NCI-H2196 treated with DMSO at 0.1 percent for 48 hours (cell line): ENCODE measurements around the gene DIPK1A.
A peak's percentile ranks its signal among the peaks of the same experiment; 100 is the strongest.

Source experiments
- DNase-seq: peaks from one replicate; lab custom pipeline; 2025; ENCODE audit not compliant: unreplicated experiment; lab: John Stamatoyannopoulos, UW

The DIPK1A gene

DNA sequence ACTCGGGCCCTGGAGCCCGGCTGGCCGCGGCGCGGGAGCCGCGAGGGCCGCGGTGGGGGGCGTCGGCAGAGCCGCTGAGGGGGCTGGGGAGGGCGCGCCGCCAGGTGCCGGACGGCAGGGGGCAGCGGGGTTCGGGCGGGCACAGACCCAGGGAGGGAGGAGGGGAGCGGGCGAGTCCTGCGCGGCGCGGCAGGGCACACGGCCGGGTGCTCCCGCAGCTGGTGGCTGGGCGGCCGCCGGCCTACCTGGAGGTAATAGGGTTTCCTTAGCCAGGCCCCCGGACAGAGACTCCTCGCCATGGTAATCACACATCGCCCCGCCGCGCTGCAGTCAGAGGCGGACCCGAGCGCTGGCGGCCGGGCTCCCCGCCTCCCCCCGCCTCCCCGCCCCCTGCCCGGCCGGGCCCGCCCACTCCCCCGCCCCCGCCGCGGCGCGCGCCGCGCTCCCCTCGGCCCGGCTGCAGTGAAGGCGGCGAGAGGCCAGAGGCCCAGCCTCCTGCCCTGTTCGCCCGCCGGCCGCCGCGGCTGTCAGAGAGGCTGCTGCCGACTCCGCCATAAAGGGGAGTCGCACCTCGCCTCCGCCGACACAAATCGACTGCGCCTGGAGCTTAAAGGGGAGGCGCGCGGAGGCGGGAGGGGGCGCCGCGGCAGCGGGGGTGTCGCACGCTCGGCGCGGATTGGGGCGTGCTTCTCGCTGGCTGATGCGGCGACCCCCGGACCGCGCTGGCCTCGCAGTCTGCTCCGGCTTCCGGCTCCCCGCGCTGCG, at the start of gene DIPK1A:
Gene DIPK1A (minus strand): TSS at position 332 of the 765 bp plus-strand sequence. CDS start 33 bp downstream, at position 299.
- DNase-seq = peak; percentile 63

DNA sequence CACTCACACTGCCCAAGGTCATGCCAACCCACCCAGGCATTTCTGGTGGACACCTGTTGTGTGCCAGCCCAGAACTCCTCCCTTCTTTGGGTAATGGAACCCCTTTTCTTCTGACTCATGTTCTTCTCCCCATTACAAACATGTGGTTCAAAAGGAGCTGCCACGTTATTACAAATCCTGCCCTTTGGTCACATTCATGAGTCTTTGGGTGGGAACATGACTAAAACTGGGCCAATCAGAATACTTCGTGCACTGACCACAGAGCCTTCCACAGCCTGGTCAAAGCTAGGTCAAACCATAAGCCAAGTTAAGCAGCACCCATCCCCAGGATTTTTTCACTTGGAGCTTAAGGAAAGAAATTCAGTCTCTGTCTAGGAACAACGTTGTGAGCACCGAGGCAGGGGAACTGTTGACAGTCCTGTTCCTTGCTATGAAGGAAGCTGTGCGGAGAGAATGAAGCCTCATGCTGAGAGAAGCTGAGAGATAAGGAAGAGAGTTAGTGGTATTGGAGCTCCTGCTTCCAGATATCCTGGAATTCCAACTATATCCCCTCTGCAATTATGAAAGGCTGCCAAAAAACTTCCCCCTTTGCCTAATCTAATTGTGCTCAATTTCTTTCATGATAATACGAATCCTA, 46.8 kb upstream of the DIPK1A start:
- no peak for DNase-seq

GRCh38 chr1:93005252-93005598, 44.0 kb upstream of the DIPK1A start:
- no peak for DNase-seq

GRCh38 chr1:93004566-93005251, 43.4 kb upstream of the DIPK1A start:
- no peak for DNase-seq

DNA sequence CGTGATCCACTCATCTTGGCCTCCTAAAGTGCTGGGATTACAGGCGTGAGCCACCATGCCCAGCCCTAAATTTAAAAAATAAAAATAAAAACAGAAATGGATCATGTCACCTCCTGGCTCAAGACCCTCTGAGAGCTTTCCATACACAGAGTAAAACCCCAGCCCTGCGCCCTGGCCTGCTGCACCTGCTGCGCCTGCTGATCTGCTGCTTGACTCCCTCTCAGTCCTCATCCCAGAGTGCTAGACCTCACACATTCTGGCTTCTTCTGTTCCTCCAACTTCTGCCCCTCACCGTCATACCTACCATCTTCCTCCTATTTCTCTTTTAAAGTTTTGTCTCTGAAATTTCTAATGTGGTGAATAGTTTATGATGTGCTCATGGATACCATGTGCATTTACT, 42.7 kb upstream of the DIPK1A start:
- DNase-seq = no peak

DNA sequence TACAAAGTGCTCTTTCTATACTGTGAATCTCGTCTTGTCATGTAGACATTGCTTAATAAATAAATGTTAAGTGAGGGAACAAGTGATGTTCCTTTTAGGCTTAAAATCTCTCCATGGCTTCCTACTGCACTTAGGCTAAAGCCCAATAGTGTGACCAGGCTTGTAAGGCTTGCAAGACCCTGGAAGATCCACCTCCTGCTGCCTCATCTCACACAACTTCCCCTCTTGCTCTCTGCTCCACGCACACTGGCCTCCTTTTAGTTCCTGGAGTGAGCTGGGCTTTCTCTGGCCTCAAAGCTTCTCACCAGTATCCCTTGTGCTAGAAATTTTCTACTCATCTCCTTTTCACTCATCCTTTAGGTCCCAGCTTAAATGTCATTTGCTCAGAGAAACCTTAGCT, 41.5 kb upstream of the DIPK1A start:
- DNase-seq = no peak

- DNase-seq = no peak
Measured at GRCh38 chr1:93001893-93002292, 40.6 kb upstream of the DIPK1A start.

DNA sequence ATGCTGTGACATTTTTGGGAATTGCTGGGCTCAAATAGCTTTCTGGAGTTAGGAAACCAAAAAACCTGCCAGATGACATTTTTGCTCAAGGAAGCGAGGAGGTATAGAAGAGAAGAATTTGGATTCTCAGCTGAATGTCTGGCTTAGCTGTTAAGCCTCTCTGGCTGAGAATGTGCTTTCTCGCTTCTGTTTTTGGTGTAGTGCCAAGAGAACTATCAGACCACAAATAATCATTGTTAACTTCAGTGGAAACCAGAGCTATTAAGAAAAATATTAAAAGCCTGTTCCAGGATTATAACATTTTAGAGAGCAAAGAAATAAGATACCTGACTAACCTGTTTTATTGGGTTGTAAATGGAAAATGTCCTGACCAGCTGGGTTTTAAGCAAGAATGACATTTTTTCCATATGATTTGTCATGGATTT, 39.5 kb upstream of the DIPK1A start:
- no peak for DNase-seq

GRCh38 chr1:93000291-93000690, 39.0 kb upstream of the DIPK1A start:
- no peak for DNase-seq

DNA sequence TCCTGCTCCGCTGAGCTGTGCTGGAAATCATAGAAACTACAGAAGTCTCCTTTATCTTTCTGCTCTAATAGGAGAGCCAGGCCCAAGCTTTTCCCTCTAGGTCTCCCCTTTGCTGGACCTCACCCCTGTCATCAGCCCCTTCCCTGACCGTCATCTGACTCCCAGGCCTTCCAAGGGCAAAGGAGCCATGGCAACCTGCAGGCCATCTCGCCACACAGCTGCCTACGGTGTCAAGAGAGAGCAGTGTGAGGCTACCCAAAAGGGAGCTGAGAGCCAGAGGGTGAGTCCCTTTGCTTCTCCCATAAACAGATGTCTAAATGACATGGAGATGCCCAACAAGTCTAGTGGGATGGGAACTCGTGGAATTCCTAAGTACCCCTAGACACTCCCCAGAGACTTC, 37.6 kb upstream of the DIPK1A start:
- DNase-seq = no peak

GRCh38 chr1:92995441-92996430, 34.5 kb upstream of the DIPK1A start:
- no peak for DNase-seq

- DNase-seq = peak; percentile 81
Measured at GRCh38 chr1:92994105-92994712, 32.9 kb upstream of the DIPK1A start.

DNA sequence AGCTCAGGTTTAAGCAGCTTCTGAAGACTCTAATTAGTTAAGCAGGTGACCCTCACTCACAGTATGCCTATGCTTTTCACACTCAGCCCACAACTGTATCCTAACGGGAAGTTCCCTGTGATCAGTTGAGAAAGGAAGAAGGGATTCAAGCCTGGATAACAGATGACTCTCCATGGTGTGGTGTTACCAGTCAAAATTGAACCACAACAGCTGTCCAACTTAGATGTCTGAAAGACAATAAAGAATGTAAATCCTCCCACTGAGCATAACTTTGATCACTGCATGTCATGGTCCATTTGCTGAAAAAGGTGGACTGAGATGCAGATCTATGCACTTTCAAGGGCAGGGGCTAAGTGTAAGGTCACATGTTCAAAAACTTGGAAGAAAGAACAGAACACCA, 32.3 kb upstream of the DIPK1A start:
- no peak for DNase-seq

DNA sequence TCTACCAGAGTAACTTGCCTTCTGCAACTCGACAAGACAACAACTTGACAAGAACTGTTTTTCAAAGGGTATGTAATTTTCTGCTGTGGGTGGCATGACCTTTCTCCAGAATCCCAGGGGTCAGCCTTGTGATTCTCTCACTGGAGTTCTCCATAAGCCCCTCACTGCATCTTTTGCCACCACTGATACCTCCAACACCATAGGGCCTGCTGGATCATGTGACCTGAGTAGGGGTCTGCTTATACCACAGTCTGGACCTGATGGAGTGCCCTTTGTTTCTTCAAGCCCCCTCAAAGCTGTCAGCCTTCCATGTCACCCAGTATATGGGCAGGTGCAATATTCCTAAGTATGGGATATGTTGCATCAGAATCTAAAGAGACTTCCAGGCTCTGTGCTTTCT, 31.6 kb upstream of the DIPK1A start:
- DNase-seq = no peak

GRCh38 chr1:92992054-92992453, 30.8 kb upstream of the DIPK1A start:
- no peak for DNase-seq

DNA sequence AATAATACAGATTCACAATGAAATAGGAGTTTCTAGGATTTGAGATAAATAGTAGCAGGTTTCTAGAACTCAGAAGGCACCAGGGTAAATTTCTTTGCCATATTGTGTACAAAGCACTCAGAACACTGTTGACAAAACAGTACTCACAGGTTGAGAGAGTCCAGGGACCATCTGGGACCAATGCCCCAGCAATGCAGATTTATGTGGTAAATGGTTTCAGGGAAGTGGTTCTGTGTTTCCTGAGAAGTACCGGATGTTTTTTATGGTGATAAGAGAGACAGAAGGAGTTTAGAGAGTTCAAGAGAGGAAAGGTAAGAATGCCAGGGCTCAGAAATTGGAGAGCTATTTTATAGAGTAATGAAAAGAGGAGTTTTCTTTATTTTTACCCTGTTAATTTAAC, 29.6 kb upstream of the DIPK1A start:
- DNase-seq = no peak

DNA sequence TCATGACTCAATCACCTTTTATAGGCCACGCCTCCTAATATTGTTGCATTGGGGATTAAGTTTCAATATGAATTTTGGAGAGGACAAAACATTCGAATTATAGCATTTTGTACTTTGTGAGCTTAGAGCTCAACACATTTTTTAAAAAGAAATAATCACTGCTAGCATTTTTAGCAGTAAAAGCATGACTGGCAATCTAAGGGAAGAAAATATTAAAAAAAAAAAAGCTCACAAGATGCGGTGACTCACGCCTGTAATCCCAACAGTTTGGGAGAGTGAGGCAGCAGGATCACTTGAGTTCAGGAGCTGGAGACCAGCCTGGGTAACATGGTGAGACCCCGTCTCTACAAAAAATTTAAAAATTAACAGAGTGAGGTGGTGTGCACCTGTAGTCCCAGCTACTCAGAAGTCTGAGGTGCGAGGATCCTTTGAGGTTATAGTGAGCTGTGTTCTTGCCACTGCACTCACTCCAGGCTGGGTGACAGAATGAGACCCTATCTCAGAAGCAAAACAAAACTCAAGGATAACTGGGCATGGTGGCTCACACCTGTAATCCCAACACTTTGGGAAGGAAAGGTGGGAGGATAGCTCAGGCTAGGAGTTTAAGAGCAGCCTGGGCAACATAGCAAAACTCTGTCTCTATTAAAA, 28.8 kb upstream of the DIPK1A start:
- DNase-seq = no peak

GRCh38 chr1:92989253-92989652, 28.0 kb upstream of the DIPK1A start:
- DNase-seq = no peak

DNA sequence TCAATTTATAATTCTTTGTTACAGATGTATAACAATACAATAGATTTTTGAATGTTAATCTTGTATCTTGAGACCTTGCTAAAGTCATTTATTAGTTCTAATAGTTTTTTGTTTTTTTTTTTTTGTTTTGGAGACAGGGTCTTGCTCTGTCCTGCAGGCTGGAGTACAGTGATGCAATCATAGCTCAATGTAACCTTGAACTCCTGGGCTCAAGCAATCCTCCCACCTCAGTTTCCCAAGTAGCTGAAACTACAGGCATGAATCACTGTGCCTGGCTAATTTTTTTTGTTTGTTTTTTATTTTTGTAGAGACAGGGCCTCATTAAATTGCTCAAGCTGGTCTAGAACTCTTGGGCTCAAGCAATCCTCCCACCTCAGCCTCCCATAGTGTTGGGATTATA, 26.2 kb upstream of the DIPK1A start:
- no peak for DNase-seq

DNA sequence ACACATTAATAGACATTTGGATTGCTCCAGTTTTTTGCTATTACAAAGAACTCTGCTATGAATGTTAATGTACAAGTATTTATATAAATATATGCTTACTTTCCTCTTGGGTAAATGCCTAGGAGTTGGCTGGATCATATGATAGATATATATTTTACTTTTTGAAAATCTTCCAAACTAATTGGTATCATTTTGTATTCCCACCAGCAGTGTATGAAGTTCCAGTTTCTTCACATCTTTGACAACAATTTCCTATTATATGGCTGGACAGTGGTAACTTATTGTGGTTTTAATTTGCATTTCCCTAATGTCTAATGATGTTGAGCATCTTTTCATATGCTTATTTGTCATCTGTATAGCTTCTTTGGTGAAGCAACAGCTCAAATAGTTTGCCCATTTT, 23.8 kb upstream of the DIPK1A start:
- DNase-seq = no peak
